H1 (cell line): ENCODE results near the gene RSU1. TPM values are rescaled to one million over a fixed set of nuclear protein-coding genes. Genes with fewer than 3 reads are reported as not detected.

Experiments used
- CTCF ChIA-PET: fragments of 300-600 bp; sonication (Branson Sonifier 250); formaldehyde crosslinking; loops from one replicate; lab custom pipeline; 2021; ENCODE audit not compliant: partially characterized antibody; lab: Charles Lee
- POLR2A ChIA-PET: fragments of 300-600 bp; sonication (Branson Sonifier 250); formaldehyde crosslinking; loops from one replicate; lab custom pipeline; 2021; ENCODE audit warnings: inconsistent platforms; ENCODE audit not compliant: partially characterized antibody; lab: Charles Lee
- DNase-seq, 2 experiments: peaks; one replicate each; pipeline versions ENCODE4 v3.0.0 to v3.0.0-alpha.2; 2010 to 2022; ENCODE audit warnings: low spot score in 2 of 2, low read depth in 1 of 2, mixed read lengths in 1 of 2
- FAIRE-seq: peaks from 2 replicates; lab custom pipeline; 2011; peaks lifted over from hg19 to GRCh38; lab: Jason Lieb, UNC
- H2AFZ ChIP-seq: 2 replicates; pipeline ENCODE4 v1.8.1; 2012; ENCODE audit warnings: low read length, inconsistent platforms
- H2AK5ac ChIP-seq: 2 replicates; pipeline ENCODE4 v1.6.1; 2013; ENCODE audit warnings: low read depth, low read length
- H2BK120ac ChIP-seq: replicated peaks from 2 replicates; pipeline ENCODE3; 2013; ENCODE audit warnings: low read depth, low read length, inconsistent platforms
- H2BK12ac ChIP-seq: 2 replicates; pipeline ENCODE4 v1.6.1; 2013; ENCODE audit warnings: low read depth, low read length
- H2BK15ac ChIP-seq: 2 replicates; pipeline ENCODE4 v1.6.1; 2013; ENCODE audit warnings: low read length
- H2BK20ac ChIP-seq: 2 replicates; pipeline ENCODE4 v1.6.1; 2013; ENCODE audit warnings: low read length
- H2BK5ac ChIP-seq: 2 replicates; pipeline ENCODE4 v1.6.1; 2013; ENCODE audit warnings: low read depth, low read length
- H3K14ac ChIP-seq: 2 replicates; pipeline ENCODE4 v1.6.1; 2013; ENCODE audit warnings: inconsistent platforms; ENCODE audit not compliant: insufficient read length
- H3K18ac ChIP-seq: 2 replicates; pipeline ENCODE4 v1.6.1; 2013; ENCODE audit warnings: low read length; ENCODE audit errors: extremely low read depth
- H3K23ac ChIP-seq: 2 replicates; pipeline ENCODE4 v1.6.1; 2013; ENCODE audit warnings: inconsistent platforms; ENCODE audit not compliant: insufficient read length
- H3K23me2 ChIP-seq: 2 replicates; pipeline ENCODE4 v1.6.1; 2013; ENCODE audit warnings: low read depth, low read length
- H3K27ac ChIP-seq: 2 replicates; pipeline ENCODE4 v1.6.1; 2011; ENCODE audit warnings: low read depth, low read length, inconsistent platforms
- H3K27me3 ChIP-seq, 4 experiments: replicated peaks in 1 of 4; 1 replicate in 1 of 4; 2 replicates in 3 of 4; pipeline versions ENCODE4 v1.6.1 to v1.8.1; 2011 to 2013; ENCODE audit warnings: low read length in 3 of 4, mild to moderate bottlenecking in 3 of 4, inconsistent platforms in 2 of 4, mixed read lengths in 2 of 4, moderate library complexity in 1 of 4; ENCODE audit not compliant: control insufficient read depth in 3 of 4, insufficient read depth in 3 of 4; ENCODE audit errors: extremely low read depth in 1 of 4
- H3K36me3 ChIP-seq, 4 experiments: 2 replicates each; pipeline versions ENCODE4 v1.6.1 to v1.8.1; 2011 to 2013; ENCODE audit warnings: mild to moderate bottlenecking in 4 of 4, low read length in 3 of 4, moderate library complexity in 2 of 4, control low read depth in 1 of 4, inconsistent platforms in 1 of 4; ENCODE audit not compliant: insufficient read depth in 4 of 4, control insufficient read depth in 2 of 4
- H3K4ac ChIP-seq: replicated peaks from 2 replicates; pipeline ENCODE3; 2013; ENCODE audit warnings: low read length, low read depth, mixed read lengths, inconsistent platforms; ENCODE audit not compliant: insufficient read length
- H3K4me1 ChIP-seq, 4 experiments: replicated peaks in 1 of 4; 1 replicate in 1 of 4; 2 replicates in 3 of 4; pipeline versions ENCODE4 v1.6.1 to v1.8.1; 2011 to 2013; ENCODE audit warnings: low read length in 3 of 4, inconsistent platforms in 2 of 4, mixed read lengths in 1 of 4; ENCODE audit not compliant: insufficient read depth in 4 of 4, control insufficient read depth in 3 of 4
- H3K4me2 ChIP-seq, 2 experiments: 2 replicates each; pipeline versions ENCODE4 v1.6.1 to v1.8.1; 2011 to 2013; ENCODE audit warnings: low read depth in 2 of 2, low read length in 2 of 2, control low read depth in 1 of 2, inconsistent platforms in 1 of 2, mild to moderate bottlenecking in 1 of 2; ENCODE audit not compliant: insufficient read depth in 1 of 2
- H3K4me3 ChIP-seq, 4 experiments: fragments of 200-600, 300-600 bp in 1 of 4; sonication (generic), shearing (Covaris generic), sonication (Bioruptor Twin) in 1 of 4; 2 replicates each; pipeline versions ENCODE4 v1.5.1 to v1.8.1; 2011 to 2016; ENCODE audit warnings: low read length in 4 of 4, low read depth in 3 of 4, control low read depth in 2 of 4, inconsistent platforms in 2 of 4, mild to moderate bottlenecking in 2 of 4, mixed read lengths in 1 of 4, moderate library complexity in 1 of 4; ENCODE audit not compliant: insufficient read depth in 2 of 4; ENCODE audit errors: extremely low read depth in 1 of 4
- H3K56ac ChIP-seq: replicated peaks from 2 replicates; pipeline ENCODE3; 2013; ENCODE audit warnings: low read depth, mild to moderate bottlenecking, mixed read lengths, low read length, inconsistent platforms; ENCODE audit not compliant: insufficient read length
- H3K79me1 ChIP-seq: 2 replicates; pipeline ENCODE4 v1.6.1; 2013; ENCODE audit warnings: low read depth, low read length, control low read depth
- H3K79me2 ChIP-seq, 2 experiments: 2 replicates each; pipeline versions ENCODE4 v1.6.1 to v1.8.1; 2012 to 2013; ENCODE audit warnings: low read length in 2 of 2, mild to moderate bottlenecking in 2 of 2, inconsistent platforms in 1 of 2; ENCODE audit not compliant: insufficient read depth in 2 of 2, control insufficient read depth in 1 of 2
- H3K9ac ChIP-seq, 4 experiments: replicated peaks in 1 of 4; 1 replicate in 1 of 4; 2 replicates in 3 of 4; pipeline versions ENCODE4 v1.6.1 to v1.8.1; 2011 to 2013; ENCODE audit warnings: low read depth in 3 of 4, low read length in 3 of 4, control low read depth in 2 of 4, mild to moderate bottlenecking in 2 of 4, moderate library complexity in 2 of 4, inconsistent platforms in 1 of 4; ENCODE audit errors: extremely low read depth in 1 of 4
- H3K9me3 ChIP-seq, 2 experiments: 2 replicates each; pipeline versions ENCODE4 v1.6.1 to v1.8.1; 2012 to 2013; ENCODE audit warnings: mild to moderate bottlenecking in 2 of 2, moderate library complexity in 2 of 2, control low read depth in 1 of 2, inconsistent platforms in 1 of 2, low read depth in 1 of 2, low read length in 1 of 2, mixed read lengths in 1 of 2; ENCODE audit not compliant: insufficient read depth in 2 of 2
- H4K20me1 ChIP-seq, 2 experiments: replicated peaks in 1 of 2; 2 replicates each; pipeline versions ENCODE3 to v1.8.1; 2011 to 2013; ENCODE audit warnings: inconsistent platforms in 2 of 2, low read length in 2 of 2, mild to moderate bottlenecking in 1 of 2; ENCODE audit not compliant: insufficient read depth in 2 of 2, control insufficient read depth in 1 of 2
- H4K5ac ChIP-seq: 2 replicates; pipeline ENCODE4 v1.6.1; 2013; ENCODE audit warnings: low read length, low read depth, mixed read lengths, inconsistent platforms; ENCODE audit not compliant: insufficient read length
- H4K8ac ChIP-seq: 2 replicates; pipeline ENCODE4 v1.8.0; 2013; ENCODE audit warnings: mild to moderate bottlenecking, moderate library complexity, low read length, inconsistent platforms; ENCODE audit not compliant: insufficient read depth; ENCODE audit errors: extremely low read depth
- H4K91ac ChIP-seq: replicated peaks from 2 replicates; pipeline ENCODE3; 2013; ENCODE audit warnings: low read length, mixed read lengths, inconsistent platforms; ENCODE audit not compliant: insufficient read length
- CREB1 ChIP-seq: IDR thresholded peaks from 2 replicates; pipeline ENCODE4 v1.6.1; 2012; ENCODE audit warnings: inconsistent platforms
- CTBP2 ChIP-seq: IDR thresholded peaks from 2 replicates; pipeline ENCODE4 v1.7.0; 2011; ENCODE audit warnings: borderline replicate concordance, mild to moderate bottlenecking, moderate library complexity, mixed read lengths, low read length; ENCODE audit not compliant: insufficient read depth, insufficient read length
- EZH2 ChIP-seq: fragments of 200-600 bp; sonication (generic); IDR thresholded peaks from 2 replicates; pipeline ENCODE4 v1.7.1; 2012; ENCODE audit warnings: low read depth, mild to moderate bottlenecking, moderate library complexity, low read length, inconsistent platforms; ENCODE audit not compliant: severe bottlenecking
- GABPA ChIP-seq: IDR thresholded peaks from 2 replicates; pipeline ENCODE4 v1.6.1; 2011; ENCODE audit warnings: mild to moderate bottlenecking, low read length, moderate library complexity, borderline replicate concordance; ENCODE audit not compliant: insufficient read depth
- HDAC2 ChIP-seq, 2 experiments: fragments of 300-600 bp in 1 of 2; sonication (generic) in 1 of 2; IDR thresholded peaks; 2 replicates each; pipeline ENCODE4 v1.6.1; 2011 to 2012; ENCODE audit warnings: low read depth in 2 of 2, low read length in 2 of 2, mild to moderate bottlenecking in 2 of 2, moderate library complexity in 2 of 2, borderline replicate concordance in 1 of 2, inconsistent platforms in 1 of 2
- HDAC6 ChIP-seq: IDR thresholded peaks from one replicate; pipeline ENCODE4 v1.7.1; 2012; ENCODE audit warnings: low read depth, mild to moderate bottlenecking, inconsistent platforms, low read length, moderate library complexity
- KDM4A ChIP-seq: IDR thresholded peaks from one replicate; pipeline ENCODE4 v1.7.1; 2012; ENCODE audit warnings: low read depth, mild to moderate bottlenecking, moderate library complexity, low read length, inconsistent platforms; ENCODE audit not compliant: severe bottlenecking
- RFX5 ChIP-seq: IDR thresholded peaks from 2 replicates; pipeline ENCODE4 v1.6.1; 2011; ENCODE audit warnings: low read depth, low read length, improper control_type of control experiment, borderline replicate concordance
- RNF2 ChIP-seq: fragments of 200-900, 300-1000 bp; sonication (generic); IDR thresholded peaks from 2 replicates; pipeline ENCODE4 v1.7.1; 2016; ENCODE audit warnings: borderline replicate concordance, low read depth, mild to moderate bottlenecking, antibody characterized with exemption, low read length; ENCODE audit not compliant: poor library complexity, severe bottlenecking; ENCODE audit errors: missing control alignments
- RXRA ChIP-seq: IDR thresholded peaks from 2 replicates; pipeline ENCODE4 v1.6.1; 2011; ENCODE audit warnings: low read depth, mild to moderate bottlenecking, low read length, moderate library complexity; ENCODE audit not compliant: insufficient read depth
- SIRT6 ChIP-seq: IDR thresholded peaks from one replicate; pipeline ENCODE4 v1.7.1; 2012; ENCODE audit warnings: low read length, inconsistent platforms
- SP4 ChIP-seq: IDR thresholded peaks from 2 replicates; pipeline ENCODE4 v1.6.1; 2012; ENCODE audit warnings: low read length, inconsistent platforms
- SRF ChIP-seq: IDR thresholded peaks from 2 replicates; pipeline ENCODE4 v1.6.1; 2011; ENCODE audit warnings: mild to moderate bottlenecking, low read depth, low read length, moderate library complexity
- TEAD4 ChIP-seq: IDR thresholded peaks from 2 replicates; pipeline ENCODE4 v1.6.1; 2012; ENCODE audit warnings: low read depth, low read length, inconsistent platforms, mixed read lengths
- YY1 ChIP-seq: IDR thresholded peaks from 2 replicates; pipeline ENCODE4 v1.6.1; 2011; ENCODE audit warnings: low read depth, mild to moderate bottlenecking, low read length
- WGBS, 2 experiments: shearing (Covaris generic) in 1 of 2; methylation state at CpG; one replicate each; pipeline versions ENCODE4 v1.1.6 to v1.1.7; 2013 to 2015; ENCODE audit warnings: low lambda C conversion rate in 2 of 2, mixed read lengths in 2 of 2, inconsistent platforms in 1 of 2, low coverage in 1 of 2, missing lambda C conversion rate in 1 of 2; ENCODE audit not compliant: insufficient replicate concordance in 2 of 2, insufficient coverage in 1 of 2, insufficient read length in 1 of 2; ENCODE audit errors: extremely low coverage in 1 of 2, missing lambda C conversion rate in 1 of 2; 5-methylcytosine and 5-hydroxymethylcytosine counted together
- polyA plus RNA-seq, 7 experiments: library from polyadenylated mRNA; depleted of rRNA in 3 of 7; stranded (reverse) in 5 of 7; unstranded in 2 of 7; fragments of >200 nt in 5 of 7; fragments of 200-250 nt in 2 of 7; gene quantifications; 1 replicate in 5 of 7; 2 replicates in 1 of 7; 4 replicates in 1 of 7; pipeline versions ENCODE4 v1.2.1 to v1.2.3, GENCODE V29; 2011 to 2013; ENCODE audit warnings: missing spikeins in 2 of 7, mixed read lengths in 2 of 7
- total RNA-seq: library from RNA; stranded (reverse); fragmentation: NEBNext Ultra II Directional; extraction: Animal tissue kit (Norgen Biotek cat#: 25700); gene quantifications from 2 replicates; pipeline ENCODE4 v1.2.1, GENCODE V29; 2021

The RSU1 gene
- total and polyA plus RNA-seq, 2 of the 8 experiments (the other 6 are each of a cell fraction or from before 2014, with no cell fraction given) = 50.0 to 68.2 TPM

DNA sequence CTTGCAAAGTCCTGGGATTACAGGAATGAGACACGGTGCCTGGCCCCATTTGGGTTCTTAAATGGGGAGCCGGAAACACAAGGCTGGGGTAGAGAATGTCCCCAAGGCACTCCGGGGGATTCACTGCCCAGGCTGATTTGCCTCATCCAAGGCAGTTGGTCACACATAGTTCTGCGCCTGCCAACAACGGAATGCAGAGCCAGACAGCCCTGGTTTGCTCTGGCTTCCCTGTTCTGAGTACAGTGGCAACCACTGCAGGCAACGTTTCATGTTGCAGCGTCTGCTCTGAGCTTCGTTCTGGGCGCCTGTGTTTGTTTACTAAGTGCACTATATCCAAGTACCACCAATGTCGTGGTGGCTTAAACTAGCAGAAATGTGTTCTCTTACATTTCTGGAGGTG lies 233.8 kb downstream of the RSU1 start:
- H3K4ac ChIP-seq = no peak overlapping the region
- H4K8ac ChIP-seq = 0 out of 2 replicates have a peak overlapping the region, but pooled peaks have one; percentile 16
- 87% methylated on average over 10 of the region's 10 CpGs; no CpG with 5 or more reads in 1 of the 2 experiments for WGBS, 2 experiments
- H2BK20ac ChIP-seq = no peak overlapping the region
- no peaks in the 10 kb centered on the region for H3K9me3 ChIP-seq
- no peak overlapping the region for H3K4me2 ChIP-seq
- no peak overlapping the region for H3K23ac ChIP-seq
- no peak overlapping the region for H2BK12ac ChIP-seq
- no peaks in the 10 kb centered on the region for H4K20me1 ChIP-seq
- FAIRE-seq (no peak), DNase-seq (no peak)
- ChIA-PET CTCF (no interaction called here), POLR2A (no interaction called here)
- peak overlapping the region; percentile 43; the same call in 1 of the 2 replicates for H3K18ac ChIP-seq
- no peaks in the 10 kb centered on the region for H3K23me2 ChIP-seq
- H2AFZ ChIP-seq = no peak overlapping the region
- H3K56ac ChIP-seq = no peak overlapping the region
- H2BK120ac ChIP-seq = no peak overlapping the region
- H2AK5ac ChIP-seq = no peak overlapping the region
- no peaks in the 10 kb centered on the region for H3K79me2 ChIP-seq
- no peak overlapping the region for H4K5ac ChIP-seq
- no peak overlapping the region for H3K27ac ChIP-seq
- no peak overlapping the region for H4K91ac ChIP-seq
- no peaks in the 10 kb centered on the region for H3K27me3 ChIP-seq
- H2BK15ac ChIP-seq = no peak overlapping the region
- H3K9ac ChIP-seq = no peak overlapping the region
- H3K36me3 ChIP-seq = no peaks in the 10 kb centered on the region
- H3K4me1 ChIP-seq = no peaks in the 10 kb centered on the region
- H3K4me3 ChIP-seq = no peak overlapping the region
- H3K14ac ChIP-seq = no peak overlapping the region
- no peaks in the 10 kb centered on the region for H3K79me1 ChIP-seq
- no peak overlapping the region for H2BK5ac ChIP-seq
- no peak for TF ChIP-seq SRF
- no peak for TF ChIP-seq HDAC2 (IDR thresholded peaks at IDR 0.05; ENCODE audit: borderline replicate concordance in 1 of 2, low read depth in 2 of 2, low read length in 2 of 2)
- no peak for TF ChIP-seq HDAC6
- TF ChIP-seq CTBP2 = no peak
- no peak for TF ChIP-seq YY1
- no peak for TF ChIP-seq CREB1
- no peak for TF ChIP-seq KDM4A
- TF ChIP-seq RNF2 = no peak
- TF ChIP-seq GABPA = no peak
- TF ChIP-seq EZH2 = no peak
- no peak for TF ChIP-seq SIRT6
- TF ChIP-seq RXRA = no peak
- no peak for TF ChIP-seq TEAD4
- TF ChIP-seq SP4 = no peak
- no peak for TF ChIP-seq RFX5
